Hepatocyte (in vitro differentiated cells): Measurements from ENCODE around the gene NR3C2. TPM values are rescaled to one million over a fixed set of nuclear protein-coding genes. Genes with fewer than 3 reads are reported as not detected.

Experiments
- DNase-seq: peaks from one replicate; pipeline ENCODE4 v3.0.0-alpha.2; 2016; ENCODE audit warnings: low spot score
- H2AFZ ChIP-seq: fragments of 200-600 bp; sonication (generic); 2 replicates; pipeline ENCODE4 v1.6.0; 2016; ENCODE audit warnings: antibody characterized with exemption, mild to moderate bottlenecking
- H3K27ac ChIP-seq: fragments of 200-600 bp; sonication (generic); 2 replicates; pipeline ENCODE4 v1.5.1; 2016; ENCODE audit warnings: mild to moderate bottlenecking
- H3K27me3 ChIP-seq: fragments of 200-600 bp; sonication (generic); 2 replicates; pipeline ENCODE4 v1.6.1; 2016
- H3K36me3 ChIP-seq: fragments of 200-600 bp; sonication (generic); replicated peaks from 2 replicates; pipeline ENCODE4 v1.5.1; 2016; ENCODE audit warnings: low read depth; ENCODE audit not compliant: insufficient read depth
- H3K4me1 ChIP-seq: fragments of 200-600 bp; sonication (generic); 2 replicates; pipeline ENCODE4 v1.5.1; 2016; ENCODE audit warnings: mild to moderate bottlenecking, moderate library complexity; ENCODE audit not compliant: insufficient read depth
- H3K4me2 ChIP-seq: fragments of 200-600 bp; sonication (generic); 2 replicates; pipeline ENCODE4 v1.6.0; 2016
- H3K4me3 ChIP-seq: fragments of 200-600 bp; sonication (generic); 2 replicates; pipeline ENCODE4 v1.5.1; 2016; ENCODE audit warnings: mild to moderate bottlenecking
- H3K79me2 ChIP-seq: fragments of 200-600 bp; sonication (generic); 2 replicates; pipeline ENCODE4 v1.6.0; 2017; ENCODE audit warnings: mild to moderate bottlenecking
- H3K9me2 ChIP-seq: fragments of 200-600 bp; sonication (generic); replicated peaks from 2 replicates; pipeline ENCODE4 v1.6.0; 2017; ENCODE audit warnings: mild to moderate bottlenecking; ENCODE audit not compliant: insufficient read depth
- H3K9me3 ChIP-seq: fragments of 200-600 bp; sonication (generic); 2 replicates; pipeline ENCODE4 v1.5.1; 2016; ENCODE audit warnings: low read depth, mild to moderate bottlenecking
- H4K20me1 ChIP-seq: fragments of 200-600 bp; sonication (generic); 2 replicates; pipeline ENCODE4 v1.6.0; 2016; ENCODE audit warnings: mild to moderate bottlenecking; ENCODE audit not compliant: insufficient read depth, poor library complexity, severe bottlenecking
- CTCF ChIP-seq: fragments of 200-600 bp; sonication (generic); IDR thresholded peaks from 2 replicates; pipeline ENCODE4 v1.5.1; 2016; ENCODE audit warnings: antibody characterized with exemption, mild to moderate bottlenecking; ENCODE audit not compliant: poor library complexity
- EZH2 ChIP-seq: fragments of 200-600 bp; sonication (generic); IDR thresholded peaks from 2 replicates; pipeline ENCODE4 v1.6.1; 2016; ENCODE audit warnings: antibody characterized with exemption, mild to moderate bottlenecking, borderline replicate concordance
- EZH2phosphoT487 ChIP-seq: fragments of 200-600 bp; sonication (generic); IDR thresholded peaks from one replicate; pipeline ENCODE4 v1.6.1; 2018; ENCODE audit warnings: antibody characterized with exemption, mild to moderate bottlenecking, low read depth, moderate library complexity; ENCODE audit not compliant: unreplicated experiment, severe bottlenecking
- WGBS: methylation state at CpG from one replicate; pipeline ENCODE4 v1.1.6; 2016; ENCODE audit warnings: low lambda C conversion rate; ENCODE audit errors: missing lambda C conversion rate; 5-methylcytosine and 5-hydroxymethylcytosine counted together
- polyA plus RNA-seq: library from polyadenylated mRNA; unstranded; fragments of >200 nt; fragmentation: Nextera tagmentation; extraction: Ambion mirVana; gene quantifications from 2 replicates; pipeline ENCODE4 v1.2.1, GENCODE V29; 2016
- total RNA-seq: library from RNA; depleted of rRNA; stranded (reverse); fragments of >200 nt; gene quantifications from 2 replicates; pipeline ENCODE4 v1.2.3, GENCODE V29; 2014

NR3C2 gene
- total and polyA plus RNA-seq, 2 experiments from 2014 or later = 2.3 to 7.1 TPM

- Histone ChIP-seq H3K4me3 (no peak overlapping the region), H3K9me3 (no peaks in the 10 kb centered on the region), H3K27me3 (no peaks in the 10 kb centered on the region), H4K20me1 (no peaks in the 10 kb centered on the region), H2AFZ (no peak overlapping the region), H3K27ac (no peak overlapping the region), H3K36me3 (no peaks in the 10 kb centered on the region), H3K4me1 (no peaks in the 10 kb centered on the region), H3K79me2 (peaks cover 5% of the 10 kb centered on the region), H3K9me2 (no peaks in the 10 kb centered on the region), H3K4me2 (no peak overlapping the region)
- no peak for DNase-seq
- 53% methylated on average over 4 of the region's 4 CpGs for WGBS
- TF ChIP-seq EZH2phosphoT487 = no peak
- TF ChIP-seq EZH2 = no peak
- TF ChIP-seq CTCF = no peak
Measured at GRCh38 chr4:148061141-148061481, 381.1 kb downstream of the NR3C2 start.

- H3K4me3 ChIP-seq = no peak overlapping the region
- 85% methylated on average over 13 of the region's 13 CpGs for WGBS
- no peak for DNase-seq
- no peak overlapping the region for H3K27ac ChIP-seq
- no peaks in the 10 kb centered on the region for H3K27me3 ChIP-seq
- no peaks in the 10 kb centered on the region for H3K9me3 ChIP-seq
- no peaks in the 10 kb centered on the region for H3K9me2 ChIP-seq
- no peak overlapping the region for H3K4me2 ChIP-seq
- no peaks in the 10 kb centered on the region for H4K20me1 ChIP-seq
- TF ChIP-seq EZH2phosphoT487 = no peak
- TF ChIP-seq EZH2 = no peak
- no peak for TF ChIP-seq CTCF
- no peaks in the 10 kb centered on the region for H3K4me1 ChIP-seq
- H3K79me2 ChIP-seq = peaks cover 5% of the 10 kb centered on the region
- H2AFZ ChIP-seq = no peak overlapping the region
- H3K36me3 ChIP-seq = no peaks in the 10 kb centered on the region
Measured at GRCh38 chr4:148060264-148061140, 381.7 kb downstream of the NR3C2 start.

- Histone ChIP-seq H3K4me3 (no peak overlapping the region), H3K79me2 (peaks cover 5% of the 10 kb centered on the region), H3K27ac (no peak overlapping the region), H3K9me2 (no peaks in the 10 kb centered on the region), H3K36me3 (no peaks in the 10 kb centered on the region), H4K20me1 (no peaks in the 10 kb centered on the region), H3K9me3 (no peaks in the 10 kb centered on the region), H3K27me3 (no peaks in the 10 kb centered on the region), H3K4me2 (no peak overlapping the region), H3K4me1 (no peaks in the 10 kb centered on the region), H2AFZ (no peak overlapping the region)
- no peak for DNase-seq
- WGBS = 88% methylated on average over 10 of the region's 10 CpGs
- TF ChIP-seq EZH2phosphoT487 = no peak
- TF ChIP-seq CTCF = no peak
- TF ChIP-seq EZH2 = no peak
Measured at GRCh38 chr4:148059617-148060180, 382.5 kb downstream of the NR3C2 start.
